ENCODE results near the gene HSD17B12. TPM values are rescaled to one million over a fixed set of nuclear protein-coding genes. Genes with fewer than 3 reads are reported as not detected.
A peak's percentile ranks its signal among the peaks of the same experiment; 100 is the strongest.

Gene HSD17B12
- total RNA-seq, 1 donor from 2014 or later, result 99.8 TPM

DNA sequence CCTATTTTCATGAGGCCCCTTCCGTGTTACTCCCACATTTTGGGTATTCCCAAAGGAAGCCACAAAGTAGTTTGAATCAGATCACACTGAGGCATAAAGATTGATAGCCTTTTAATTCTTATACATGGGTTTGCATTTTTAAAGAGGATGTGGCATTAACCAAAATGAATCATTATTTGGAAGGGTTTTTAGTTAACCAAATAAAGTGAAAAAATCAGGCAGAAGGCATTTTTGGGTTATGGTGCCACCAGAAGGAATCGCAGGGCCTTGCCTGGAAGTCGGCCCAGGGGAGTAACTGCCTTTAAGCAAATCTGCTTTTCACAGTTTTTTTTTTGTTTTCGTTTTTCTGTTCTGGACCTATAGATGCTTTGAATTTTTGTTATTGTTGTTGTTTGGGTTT is 55.4 kb downstream of the HSD17B12 start:
- TF ChIP-seq, protein P1, sequence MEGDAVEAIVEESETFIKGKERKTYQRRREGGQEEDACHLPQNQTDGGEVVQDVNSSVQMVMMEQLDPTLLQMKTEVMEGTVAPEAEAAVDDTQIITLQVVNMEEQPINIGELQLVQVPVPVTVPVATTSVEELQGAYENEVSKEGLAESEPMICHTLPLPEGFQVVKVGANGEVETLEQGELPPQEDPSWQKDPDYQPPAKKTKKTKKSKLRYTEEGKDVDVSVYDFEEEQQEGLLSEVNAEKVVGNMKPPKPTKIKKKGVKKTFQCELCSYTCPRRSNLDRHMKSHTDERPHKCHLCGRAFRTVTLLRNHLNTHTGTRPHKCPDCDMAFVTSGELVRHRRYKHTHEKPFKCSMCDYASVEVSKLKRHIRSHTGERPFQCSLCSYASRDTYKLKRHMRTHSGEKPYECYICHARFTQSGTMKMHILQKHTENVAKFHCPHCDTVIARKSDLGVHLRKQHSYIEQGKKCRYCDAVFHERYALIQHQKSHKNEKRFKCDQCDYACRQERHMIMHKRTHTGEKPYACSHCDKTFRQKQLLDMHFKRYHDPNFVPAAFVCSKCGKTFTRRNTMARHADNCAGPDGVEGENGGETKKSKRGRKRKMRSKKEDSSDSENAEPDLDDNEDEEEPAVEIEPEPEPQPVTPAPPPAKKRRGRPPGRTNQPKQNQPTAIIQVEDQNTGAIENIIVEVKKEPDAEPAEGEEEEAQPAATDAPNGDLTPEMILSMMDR (IDR thresholded peaks at IDR 0.05), result no peak
- DNase-seq (no peak), ATAC-seq (no peak)
- Histone ChIP-seq H3K36me3 (peaks cover 6% of the 10 kb centered on the region), H3K27ac (no peak overlapping the region), H3K4me1 (peaks cover 7% of the 10 kb centered on the region), H3K9me3 (no peaks in the 10 kb centered on the region), H3K4me3 (no peak overlapping the region), H3K27me3 (no peaks in the 10 kb centered on the region)
- intact Hi-C loops (cut with DNase I), result no loop called here

DNA sequence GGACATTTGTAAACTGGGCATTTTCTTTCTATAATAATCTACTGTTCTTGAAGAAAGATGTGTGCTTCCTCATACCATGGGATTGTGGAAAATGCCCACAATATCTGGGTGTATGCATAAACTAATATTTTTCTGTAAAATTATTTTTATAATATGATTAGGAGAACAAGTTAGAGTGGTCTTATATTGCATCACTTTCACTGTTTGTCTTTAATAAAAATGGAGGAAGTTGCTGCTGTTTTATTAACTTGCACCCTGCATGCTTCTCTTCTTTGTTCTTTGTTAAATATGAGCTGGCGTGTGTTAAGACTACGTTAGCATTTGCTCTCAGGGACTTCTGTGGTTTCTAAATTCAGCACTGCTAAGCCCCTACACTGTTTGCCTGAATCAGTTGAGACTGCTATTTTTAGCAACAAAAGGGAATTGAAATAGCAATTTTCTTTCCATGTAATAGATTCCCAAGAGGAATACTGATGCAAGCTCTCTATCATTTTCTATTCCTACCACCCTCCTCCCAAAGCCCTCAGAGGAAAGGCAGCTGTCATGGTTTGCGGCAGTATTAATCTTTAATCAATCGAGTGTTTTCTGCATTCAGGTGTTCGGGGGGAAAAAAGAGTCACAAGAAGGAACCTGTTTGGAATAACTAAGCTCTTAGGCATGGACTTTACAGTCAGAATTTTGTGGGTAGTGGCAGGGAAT is 56.1 kb downstream of the HSD17B12 start:
- no peaks in the 10 kb centered on the region for H3K9me3 ChIP-seq
- peaks cover 6% of the 10 kb centered on the region for H3K36me3 ChIP-seq
- no peak for DNase-seq
- TF ChIP-seq, protein P1 (IDR thresholded peaks at IDR 0.05), result no peak
- H3K4me1 ChIP-seq, result peaks cover 7% of the 10 kb centered on the region
- no peak overlapping the region for H3K4me3 ChIP-seq
- no peak for ATAC-seq
- no peak overlapping the region for H3K27ac ChIP-seq
- no peaks in the 10 kb centered on the region for H3K27me3 ChIP-seq
- intact Hi-C loops (cut with DNase I), result no loop called here

DNA sequence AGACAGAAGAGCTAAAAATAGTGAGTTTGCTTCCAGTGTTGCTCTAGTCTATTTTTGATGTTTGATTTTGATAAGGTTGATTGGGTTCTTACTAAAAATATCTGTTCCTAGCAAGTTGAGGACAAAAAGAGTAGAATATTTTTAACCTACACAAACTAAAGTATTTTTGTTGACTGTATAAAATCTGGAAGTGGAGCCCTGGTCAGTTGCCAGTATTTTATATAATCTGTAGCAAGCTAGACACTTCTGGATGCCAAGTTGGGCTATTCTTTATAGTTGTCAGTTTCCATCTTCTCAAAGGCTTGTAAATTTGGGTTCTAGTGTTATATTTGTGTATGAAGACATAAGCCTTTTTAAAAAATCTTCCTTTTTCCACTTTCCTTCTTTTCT is 56.7 kb downstream of the HSD17B12 start:
- intact Hi-C loops (cut with DNase I), result no loop called here
- H3K4me1 ChIP-seq, result peaks cover 7% of the 10 kb centered on the region
- no peak overlapping the region for H3K4me3 ChIP-seq
- DNase-seq (no peak), ATAC-seq (no peak)
- H3K9me3 ChIP-seq, result no peaks in the 10 kb centered on the region
- TF ChIP-seq, protein P1 (IDR thresholded peaks at IDR 0.05), result no peak
- H3K27me3 ChIP-seq, result no peaks in the 10 kb centered on the region
- H3K36me3 ChIP-seq, result peaks cover 6% of the 10 kb centered on the region
- H3K27ac ChIP-seq, result no peak overlapping the region

DNA sequence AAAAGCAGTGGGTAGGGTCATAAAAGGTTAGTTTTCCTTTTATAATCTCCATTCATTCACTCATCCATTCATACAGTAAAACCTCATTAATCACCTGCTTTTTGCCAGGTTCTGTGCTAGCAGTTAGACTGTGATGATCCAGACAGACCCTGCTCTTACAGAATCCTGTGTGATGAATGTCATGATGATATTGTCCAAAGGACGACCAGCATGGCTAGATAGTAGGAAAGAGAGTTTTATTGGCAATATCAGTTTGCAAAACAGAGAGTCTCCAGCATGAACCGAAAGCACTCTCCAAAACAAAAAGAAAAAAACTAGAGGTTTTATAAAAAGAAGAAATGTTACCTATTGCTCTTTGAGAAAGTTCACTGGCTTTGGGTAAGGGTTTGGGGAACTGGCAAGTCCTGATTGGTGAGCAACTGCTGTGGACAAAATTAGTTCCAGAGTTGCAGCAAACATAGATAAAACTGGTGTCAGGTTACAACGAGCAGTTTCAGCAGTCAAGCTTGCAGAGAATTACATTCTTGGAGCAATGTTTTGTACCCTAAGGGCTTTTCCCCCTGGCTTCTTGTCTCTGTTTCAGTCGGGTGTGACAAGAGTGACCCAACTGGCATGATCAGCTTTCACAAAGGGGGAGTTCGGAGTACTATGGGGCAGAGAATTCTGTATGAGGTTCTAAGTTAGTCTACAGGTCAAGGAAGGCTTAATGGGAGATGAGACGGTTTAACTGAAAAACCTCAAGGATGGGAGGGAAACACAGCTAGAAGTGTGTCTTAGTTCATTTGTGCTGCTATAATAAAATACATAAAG is 58.3 kb downstream of the HSD17B12 start:
- no peak overlapping the region for H3K4me3 ChIP-seq
- no peaks in the 10 kb centered on the region for H3K9me3 ChIP-seq
- DNase-seq (no peak), ATAC-seq (peak; percentile 54)
- H3K27ac ChIP-seq, result no peak overlapping the region
- intact Hi-C loops (cut with DNase I), result no loop called here
- H3K27me3 ChIP-seq, result no peaks in the 10 kb centered on the region
- peaks cover 7% of the 10 kb centered on the region for H3K4me1 ChIP-seq
- peaks cover 6% of the 10 kb centered on the region for H3K36me3 ChIP-seq
- TF ChIP-seq, protein P1 (IDR thresholded peaks at IDR 0.05), result no peak

GRCh38 chr11:43746670-43747069 is 66.1 kb downstream of the HSD17B12 start:
- DNase-seq (no peak), ATAC-seq (no peak)
- H3K27me3 ChIP-seq, result no peaks in the 10 kb centered on the region
- no peaks in the 10 kb centered on the region for H3K4me1 ChIP-seq
- no peak overlapping the region for H3K4me3 ChIP-seq
- no peak overlapping the region for H3K27ac ChIP-seq
- H3K36me3 ChIP-seq, result no peaks in the 10 kb centered on the region
- no peaks in the 10 kb centered on the region for H3K9me3 ChIP-seq
- intact Hi-C loops (cut with DNase I), result no loop called here
- TF ChIP-seq, protein P1 (IDR thresholded peaks at IDR 0.05), result no peak

Measured in upper lobe of right lung (tissue), 1 donor.